SH-SY5Y (cell line): ENCODE measurements around the gene TEDC1.

ENCODE experiments used
- GATA2 ChIP-seq: IDR thresholded peaks from 2 replicates; pipeline ENCODE4 v1.6.1; 2011; ENCODE audit warnings: mild to moderate bottlenecking, low read depth, low read length
- GATA3 ChIP-seq: IDR thresholded peaks from 2 replicates; pipeline ENCODE4 v1.6.1; 2011; ENCODE audit warnings: low read depth, mild to moderate bottlenecking, low read length, moderate library complexity

DNA sequence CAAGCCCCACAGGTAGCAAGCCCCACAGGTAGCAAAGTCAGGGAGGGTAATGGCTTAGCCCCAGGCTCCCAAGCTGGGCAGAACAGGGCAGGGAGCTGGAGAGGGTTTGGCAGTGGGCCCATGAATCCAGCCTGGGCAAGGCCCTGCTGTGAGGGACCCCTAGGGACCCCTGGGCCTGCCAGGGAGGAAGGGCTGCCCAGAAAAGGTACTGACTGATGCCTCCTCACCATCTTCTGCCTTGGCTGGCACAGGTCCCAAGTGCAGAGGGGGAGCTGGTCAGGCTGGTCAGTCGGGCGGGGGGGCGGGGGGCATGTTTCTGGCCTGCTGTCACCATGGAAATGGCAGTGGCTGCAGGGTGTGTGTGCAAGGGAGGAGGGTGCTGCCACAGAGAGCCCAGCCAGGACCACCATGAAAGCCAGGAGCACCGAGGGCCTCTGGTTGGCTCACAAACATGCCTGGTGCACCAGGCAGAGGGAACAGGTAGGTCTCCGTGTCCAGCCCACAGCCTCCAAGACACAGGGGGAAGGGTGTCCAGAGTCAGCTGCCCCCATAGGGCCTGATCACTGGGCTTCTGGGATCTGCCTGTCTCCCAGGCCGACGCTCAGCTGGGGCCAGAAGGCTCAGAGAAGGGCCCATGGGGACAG lies 17.9 kb upstream of the TEDC1 start:
- no peak for TF ChIP-seq GATA2
- no peak for TF ChIP-seq GATA3
